Fibroblast of pulmonary artery (primary cell): Measurements from ENCODE around the gene GBP2.

Experiments used
- DNase-seq: peaks from one replicate; pipeline ENCODE4 v3.0.0-alpha.2; 2010; ENCODE audit warnings: low read depth
- H3K4me3 ChIP-seq: replicated peaks from 2 replicates; pipeline ENCODE4 v1.5.1; 2011; ENCODE audit warnings: low read depth, mild to moderate bottlenecking, control low read depth, low read length, moderate library complexity
- TF ChIP-seq, protein P1 (sequence below): IDR thresholded peaks from 2 replicates; pipeline ENCODE4 v1.5.1; 2011; ENCODE audit warnings: mild to moderate bottlenecking, control low read depth, low read length, inconsistent platforms; ENCODE audit errors: missing control alignments

Gene GBP2

GRCh38 chr1:89064632-89065031 is 61.3 kb downstream of the GBP2 start:
- peak; percentile 20 for DNase-seq
- TF ChIP-seq, protein P1, sequence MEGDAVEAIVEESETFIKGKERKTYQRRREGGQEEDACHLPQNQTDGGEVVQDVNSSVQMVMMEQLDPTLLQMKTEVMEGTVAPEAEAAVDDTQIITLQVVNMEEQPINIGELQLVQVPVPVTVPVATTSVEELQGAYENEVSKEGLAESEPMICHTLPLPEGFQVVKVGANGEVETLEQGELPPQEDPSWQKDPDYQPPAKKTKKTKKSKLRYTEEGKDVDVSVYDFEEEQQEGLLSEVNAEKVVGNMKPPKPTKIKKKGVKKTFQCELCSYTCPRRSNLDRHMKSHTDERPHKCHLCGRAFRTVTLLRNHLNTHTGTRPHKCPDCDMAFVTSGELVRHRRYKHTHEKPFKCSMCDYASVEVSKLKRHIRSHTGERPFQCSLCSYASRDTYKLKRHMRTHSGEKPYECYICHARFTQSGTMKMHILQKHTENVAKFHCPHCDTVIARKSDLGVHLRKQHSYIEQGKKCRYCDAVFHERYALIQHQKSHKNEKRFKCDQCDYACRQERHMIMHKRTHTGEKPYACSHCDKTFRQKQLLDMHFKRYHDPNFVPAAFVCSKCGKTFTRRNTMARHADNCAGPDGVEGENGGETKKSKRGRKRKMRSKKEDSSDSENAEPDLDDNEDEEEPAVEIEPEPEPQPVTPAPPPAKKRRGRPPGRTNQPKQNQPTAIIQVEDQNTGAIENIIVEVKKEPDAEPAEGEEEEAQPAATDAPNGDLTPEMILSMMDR, result no peak
- H3K4me3 ChIP-seq, result peak overlapping the region; percentile 80

DNA sequence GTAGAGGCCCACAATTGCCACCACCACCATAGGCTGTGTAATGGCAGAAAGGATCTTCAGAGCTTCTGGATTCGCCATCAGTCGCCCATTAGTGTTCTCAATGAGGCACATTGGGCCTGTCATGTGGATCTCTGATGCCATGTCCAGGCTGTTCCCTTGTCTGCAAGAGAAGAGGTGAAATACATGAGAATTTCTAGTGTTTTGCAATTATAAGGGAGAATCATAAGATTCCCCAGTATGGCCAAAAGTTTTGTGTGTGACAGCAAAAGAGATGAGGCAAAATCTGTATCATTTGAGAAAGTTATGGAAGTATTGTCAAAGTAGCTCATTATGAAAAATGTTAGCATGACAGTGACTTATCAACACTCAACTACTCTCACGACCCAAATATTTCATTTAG is 62.8 kb downstream of the GBP2 start:
- no peak for DNase-seq
- no peak overlapping the region for H3K4me3 ChIP-seq
- TF ChIP-seq, protein P1, result no peak

- no peak for DNase-seq
- no peak overlapping the region for H3K4me3 ChIP-seq
- TF ChIP-seq, protein P1, result no peak
These were observed 65.8 kb downstream of the GBP2 start for GRCh38 chr1:89060091-89060490.
